ENCODE measurements around the gene NSDHL.

The NSDHL gene

GRCh38 chrX:152865232-152865920 is 34.5 kb downstream of the NSDHL start:
- DNase-seq (ENCODE audit: insufficient read length, low spot score) = no peak
- FAIRE-seq = no peak
- TF ChIP-seq TAF1 (IDR thresholded peaks at IDR 0.05; ENCODE audit: low read depth, low read length) = no peak

DNA sequence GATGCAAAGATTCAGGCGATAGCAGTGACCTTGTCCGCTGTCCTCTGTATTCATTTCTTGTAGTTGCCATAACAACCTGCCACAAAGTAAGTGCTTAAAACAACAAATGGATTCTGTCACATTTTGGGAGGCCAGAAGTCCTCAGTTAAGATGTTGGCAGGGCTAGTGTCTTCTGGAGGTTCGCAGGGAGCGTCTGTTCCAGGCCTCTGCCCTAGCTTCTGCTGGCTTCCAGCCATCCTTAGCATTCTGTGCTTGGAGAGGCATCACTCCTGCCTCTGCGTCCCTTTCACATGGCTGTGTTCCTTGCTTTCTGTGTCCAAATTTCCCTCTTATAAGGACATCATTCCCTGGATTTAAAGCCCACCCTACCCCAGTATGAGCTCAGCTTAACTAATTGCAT is 35.5 kb downstream of the NSDHL start:
- no peak for FAIRE-seq
- no peak for TF ChIP-seq POU2F2 (IDR thresholded peaks at IDR 0.05; ENCODE audit: low read depth, low read length)
- no peak for TF ChIP-seq SPI1 (IDR thresholded peaks at IDR 0.05; ENCODE audit: low read depth, low read length)
- no peak for TF ChIP-seq POLR2A (IDR thresholded peaks at IDR 0.05; ENCODE audit: low read depth, low read length)
- TF ChIP-seq POLR2AphosphoS5 (IDR thresholded peaks at IDR 0.05; ENCODE audit: low read depth, low read length) = no peak
- TF ChIP-seq TAF1 (IDR thresholded peaks at IDR 0.05; ENCODE audit: low read depth, low read length) = no peak
- TF ChIP-seq PAX5 (IDR thresholded peaks at IDR 0.05; ENCODE audit: insufficient read depth, low read length, severe bottlenecking) = no peak
- no peak for DNase-seq (ENCODE audit: insufficient read length, low spot score)

DNA sequence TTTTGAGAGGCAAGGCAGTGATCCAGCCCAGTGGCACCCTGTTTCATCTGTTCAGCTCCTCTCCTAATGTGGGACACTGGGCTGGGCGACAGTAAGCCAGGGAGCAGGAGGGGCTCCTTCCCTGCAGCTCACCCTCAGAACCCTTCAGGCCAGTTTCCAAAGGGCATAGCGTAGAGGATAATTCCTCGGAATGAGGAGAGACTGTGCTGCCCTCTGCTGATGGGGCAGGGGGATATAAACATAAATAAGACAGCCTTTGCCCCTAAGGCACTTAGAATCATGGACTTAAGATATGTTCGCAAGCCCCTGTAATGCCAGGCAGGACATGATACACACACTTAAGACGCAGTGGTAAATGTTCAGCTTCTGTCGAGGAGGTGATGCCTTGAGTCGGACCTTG is 39.1 kb downstream of the NSDHL start:
- FAIRE-seq (no peak), DNase-seq (ENCODE audit: insufficient read length, low spot score) (no peak)
- TF ChIP-seq POLR2AphosphoS5 (IDR thresholded peaks at IDR 0.05; ENCODE audit: low read depth, low read length) (no peak), SPI1 (IDR thresholded peaks at IDR 0.05; ENCODE audit: low read depth, low read length) (no peak), POU2F2 (IDR thresholded peaks at IDR 0.05; ENCODE audit: low read depth, low read length) (no peak), POLR2A (IDR thresholded peaks at IDR 0.05; ENCODE audit: low read depth, low read length) (no peak), TAF1 (IDR thresholded peaks at IDR 0.05; ENCODE audit: low read depth, low read length) (no peak), PAX5 (IDR thresholded peaks at IDR 0.05; ENCODE audit: insufficient read depth, low read length, severe bottlenecking) (no peak)

GRCh38 chrX:152871260-152871659 is 40.4 kb downstream of the NSDHL start:
- TF ChIP-seq POU2F2 (IDR thresholded peaks at IDR 0.05; ENCODE audit: low read depth, low read length) = no peak
- TF ChIP-seq PAX5 (IDR thresholded peaks at IDR 0.05; ENCODE audit: insufficient read depth, low read length, severe bottlenecking) = no peak
- no peak for TF ChIP-seq POLR2A (IDR thresholded peaks at IDR 0.05; ENCODE audit: low read depth, low read length)
- no peak for TF ChIP-seq TAF1 (IDR thresholded peaks at IDR 0.05; ENCODE audit: low read depth, low read length)
- no peak for TF ChIP-seq POLR2AphosphoS5 (IDR thresholded peaks at IDR 0.05; ENCODE audit: low read depth, low read length)
- no peak for TF ChIP-seq SPI1 (IDR thresholded peaks at IDR 0.05; ENCODE audit: low read depth, low read length)
- FAIRE-seq = no peak

DNA sequence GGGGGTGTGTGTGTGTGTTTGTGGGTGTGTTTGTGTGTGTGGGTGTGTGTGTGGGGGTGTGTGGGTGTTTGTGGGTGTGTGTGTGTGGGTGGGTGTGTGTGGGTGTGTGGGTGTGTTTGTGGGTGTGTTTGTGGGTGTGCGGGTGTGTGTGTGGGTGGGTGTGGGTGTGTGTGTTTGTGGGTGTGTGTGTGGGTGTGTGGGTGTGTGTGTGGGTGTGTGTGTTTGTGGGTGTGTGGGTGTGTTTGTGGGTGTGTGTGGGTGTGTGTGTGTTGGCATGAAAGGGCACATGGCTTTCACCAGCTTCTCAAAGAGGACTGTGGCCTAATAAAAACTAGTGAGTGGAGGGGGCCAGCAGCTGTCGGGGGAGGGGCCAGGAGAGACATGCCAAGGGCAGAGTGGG is 41.7 kb downstream of the NSDHL start:
- FAIRE-seq (no peak), DNase-seq (ENCODE audit: insufficient read length, low spot score) (no peak)
- TF ChIP-seq TAF1 (IDR thresholded peaks at IDR 0.05; ENCODE audit: low read depth, low read length) = no peak

More at GRCh38 chrX:152871260-152871659, 40.4 kb downstream of the NSDHL start:
- DNase-seq (ENCODE audit: insufficient read length, low spot score) = no peak

DNA sequence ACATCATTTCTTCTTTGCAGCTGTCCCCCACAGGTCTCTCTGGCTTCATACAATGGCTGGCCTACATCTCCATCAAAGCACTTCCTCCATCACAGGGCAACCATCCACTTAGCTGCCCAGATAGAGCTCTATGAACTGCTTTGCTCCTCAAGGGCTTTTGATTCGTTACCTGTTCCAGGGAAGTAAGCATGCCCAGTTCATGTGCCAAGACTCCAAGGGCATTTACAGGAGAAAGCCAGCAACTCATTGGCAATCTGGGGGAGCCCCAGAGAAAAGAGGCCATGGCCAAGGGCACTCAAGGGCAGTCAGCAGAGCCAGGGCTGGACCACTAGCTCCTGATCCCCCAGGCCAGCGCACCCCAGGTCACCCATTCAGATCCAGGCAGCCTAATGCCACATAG is 42.5 kb downstream of the NSDHL start:
- TF ChIP-seq POU2F2 (IDR thresholded peaks at IDR 0.05; ENCODE audit: low read depth, low read length) = no peak
- TF ChIP-seq TAF1 (IDR thresholded peaks at IDR 0.05; ENCODE audit: low read depth, low read length) = no peak
- no peak for TF ChIP-seq SPI1 (IDR thresholded peaks at IDR 0.05; ENCODE audit: low read depth, low read length)
- no peak for FAIRE-seq

DNA sequence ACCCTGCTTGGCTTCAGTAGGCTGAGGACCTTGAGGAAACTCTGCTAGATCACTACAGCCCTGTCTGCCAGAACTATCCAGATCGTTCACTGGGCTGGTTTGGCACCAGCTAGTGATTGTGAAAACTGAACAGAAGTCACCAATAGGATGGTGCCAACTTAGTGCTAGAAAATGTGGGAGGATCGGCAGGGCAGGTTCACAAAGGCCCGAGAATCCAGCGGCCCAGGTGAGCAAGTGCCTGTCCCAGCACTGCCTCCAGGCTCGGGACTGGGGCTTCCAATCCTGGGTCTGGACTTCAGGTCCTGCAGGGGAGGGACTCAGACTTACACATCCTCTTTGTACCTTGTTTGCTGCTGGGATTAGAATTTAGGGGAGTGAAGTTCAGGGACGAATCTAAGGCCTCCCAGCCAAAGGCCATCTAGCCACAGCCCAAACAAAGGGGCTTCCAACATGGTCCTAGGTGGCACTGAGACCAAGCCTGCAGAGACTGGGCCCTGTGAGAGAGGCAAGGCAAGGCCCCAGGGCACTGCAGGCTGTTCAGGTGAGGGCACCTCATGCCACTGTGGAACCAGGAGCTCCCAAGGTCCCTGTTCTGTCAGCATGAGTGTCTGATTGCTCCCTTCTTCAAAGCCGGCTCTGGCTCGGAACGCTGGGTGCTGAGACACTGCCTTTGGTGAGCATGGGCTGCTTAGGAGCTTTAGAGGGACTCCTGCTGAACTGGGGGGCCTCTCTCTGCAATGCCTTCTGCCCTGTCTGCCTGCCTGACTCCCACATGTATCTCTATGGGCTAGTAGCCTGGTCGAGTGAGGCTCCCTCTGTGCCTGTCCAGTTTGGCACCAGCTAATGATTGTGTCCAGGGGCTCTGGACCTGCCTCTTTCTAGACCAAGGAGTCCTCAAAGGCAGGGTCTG is 46.3 kb downstream of the NSDHL start:
- FAIRE-seq (no peak), DNase-seq (ENCODE audit: insufficient read length, low spot score) (no peak)
- TF ChIP-seq TAF1 (IDR thresholded peaks at IDR 0.05; ENCODE audit: low read depth, low read length) = no peak
- no peak for TF ChIP-seq SPI1 (IDR thresholded peaks at IDR 0.05; ENCODE audit: low read depth, low read length)
- no peak for TF ChIP-seq PAX5 (IDR thresholded peaks at IDR 0.05; ENCODE audit: insufficient read depth, low read length, severe bottlenecking)
- TF ChIP-seq POLR2AphosphoS5 (IDR thresholded peaks at IDR 0.05; ENCODE audit: low read depth, low read length) = no peak
- TF ChIP-seq POLR2A (IDR thresholded peaks at IDR 0.05; ENCODE audit: low read depth, low read length) = no peak
- TF ChIP-seq POU2F2 (IDR thresholded peaks at IDR 0.05; ENCODE audit: low read depth, low read length) = no peak

More for the DNA sequence above, 42.5 kb downstream of the NSDHL start:
- no peak for DNase-seq (ENCODE audit: insufficient read length, low spot score)

DNA sequence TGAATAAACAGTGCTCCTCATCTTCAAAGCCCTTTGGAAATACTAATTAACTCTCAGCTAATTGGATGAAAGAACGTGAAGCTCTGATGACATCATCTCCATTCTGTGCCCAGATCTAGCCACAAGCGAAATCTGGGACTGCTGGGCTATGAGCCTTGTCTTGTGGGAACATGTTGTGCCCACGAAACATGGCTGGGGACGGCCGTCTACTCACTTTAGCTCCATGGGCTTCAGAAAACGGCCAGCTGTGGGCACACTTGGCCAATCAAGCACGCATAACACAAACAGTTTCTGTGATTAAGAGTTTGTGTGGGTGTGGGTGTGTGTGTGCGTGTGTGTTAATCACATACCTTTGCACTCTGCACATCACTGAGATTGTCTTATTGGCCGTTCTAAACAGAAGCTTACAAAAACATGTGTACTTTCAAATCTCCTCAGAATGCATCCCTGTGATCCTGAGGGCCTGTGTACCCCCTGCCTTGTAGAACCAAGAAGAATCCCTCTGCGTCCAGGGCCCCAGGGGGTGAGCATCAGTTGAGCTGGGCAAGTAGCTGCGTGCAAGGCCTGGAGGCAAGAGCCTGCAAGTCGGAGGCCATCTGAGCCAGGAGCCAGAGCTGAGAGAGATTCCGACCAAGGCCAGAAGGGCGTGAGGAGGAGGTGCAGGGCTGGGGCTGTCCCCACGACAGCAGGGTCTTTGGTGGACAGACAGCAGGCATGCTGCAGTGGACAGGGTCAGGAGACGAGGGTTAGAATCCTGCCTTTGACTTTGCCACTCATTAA is 48.3 kb downstream of the NSDHL start:
- FAIRE-seq (no peak), DNase-seq (ENCODE audit: insufficient read length, low spot score) (no peak)
- no peak for TF ChIP-seq POU2F2 (IDR thresholded peaks at IDR 0.05; ENCODE audit: low read depth, low read length)
- no peak for TF ChIP-seq POLR2A (IDR thresholded peaks at IDR 0.05; ENCODE audit: low read depth, low read length)
- no peak for TF ChIP-seq PAX5 (IDR thresholded peaks at IDR 0.05; ENCODE audit: insufficient read depth, low read length, severe bottlenecking)
- no peak for TF ChIP-seq POLR2AphosphoS5 (IDR thresholded peaks at IDR 0.05; ENCODE audit: low read depth, low read length)
- TF ChIP-seq SPI1 (IDR thresholded peaks at IDR 0.05; ENCODE audit: low read depth, low read length) = no peak
- no peak for TF ChIP-seq TAF1 (IDR thresholded peaks at IDR 0.05; ENCODE audit: low read depth, low read length)

DNA sequence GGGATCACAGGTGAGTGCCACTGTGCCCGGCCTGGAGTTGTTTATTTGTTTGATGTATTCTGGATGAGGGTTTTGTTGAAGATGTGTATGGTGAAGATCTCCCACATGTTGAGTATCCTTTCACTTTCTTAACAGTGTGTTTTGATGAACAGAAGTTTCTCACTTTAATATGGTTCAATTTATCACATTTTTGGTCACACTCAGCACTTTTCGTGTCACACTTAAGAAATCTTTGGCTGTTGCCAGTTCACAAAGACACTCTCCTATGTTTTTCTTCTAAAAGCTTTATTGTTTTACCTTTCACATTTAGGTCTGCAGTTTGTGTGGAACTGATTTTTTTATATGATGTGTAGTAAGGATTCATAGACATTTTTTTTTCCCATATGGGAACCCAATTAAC is 50.4 kb downstream of the NSDHL start:
- no peak for FAIRE-seq
- TF ChIP-seq POLR2A (IDR thresholded peaks at IDR 0.05; ENCODE audit: low read depth, low read length) (no peak), SPI1 (IDR thresholded peaks at IDR 0.05; ENCODE audit: low read depth, low read length) (no peak), POU2F2 (IDR thresholded peaks at IDR 0.05; ENCODE audit: low read depth, low read length) (no peak), POLR2AphosphoS5 (IDR thresholded peaks at IDR 0.05; ENCODE audit: low read depth, low read length) (no peak), TAF1 (IDR thresholded peaks at IDR 0.05; ENCODE audit: low read depth, low read length) (no peak), PAX5 (IDR thresholded peaks at IDR 0.05; ENCODE audit: insufficient read depth, low read length, severe bottlenecking) (no peak)
- DNase-seq (ENCODE audit: insufficient read length, low spot score) = no peak
